Neural cell (in vitro differentiated cells): Measurements from ENCODE around the gene VMP1. TPM values are rescaled to one million over a fixed set of nuclear protein-coding genes. Genes with fewer than 3 reads are reported as not detected.

Experiments used
- H2AFZ ChIP-seq: fragments of 200-600, 300-800 bp; sonication (generic), shearing (Covaris generic); 2 replicates; pipeline ENCODE4 v1.6.0; 2014; ENCODE audit warnings: low read depth, mild to moderate bottlenecking, antibody characterized with exemption, low read length, moderate library complexity
- H3F3A ChIP-seq: fragments of 200-600 bp; shearing (Covaris generic); 2 replicates; pipeline ENCODE4 v1.6.1; 2016; ENCODE audit warnings: mild to moderate bottlenecking, moderate library complexity, mixed read lengths, antibody characterized with exemption, low read length; ENCODE audit not compliant: insufficient read depth, poor library complexity, severe bottlenecking
- H3K27ac ChIP-seq: fragments of 200-600, 300-800 bp; sonication (generic), shearing (Covaris generic); 2 replicates; pipeline ENCODE4 v1.5.1; 2014; ENCODE audit warnings: mild to moderate bottlenecking, low read length, moderate library complexity
- H3K27me3 ChIP-seq: fragments of 300-800, 200-600 bp; sonication (generic), shearing (Covaris generic); 2 replicates; pipeline ENCODE4 v1.6.0; 2014; ENCODE audit warnings: mild to moderate bottlenecking, low read depth, low read length, moderate library complexity; ENCODE audit not compliant: insufficient read depth
- H3K36me3 ChIP-seq: fragments of 300-800, 200-600 bp; sonication (generic), shearing (Covaris generic); 2 replicates; pipeline ENCODE4 v1.5.1; 2014; ENCODE audit warnings: mild to moderate bottlenecking, antibody characterized with exemption, low read length, moderate library complexity; ENCODE audit not compliant: insufficient read depth
- H3K4me2 ChIP-seq: fragments of 300-800, 200-600 bp; sonication (generic), shearing (Covaris generic); 2 replicates; pipeline ENCODE4 v1.6.0; 2014; ENCODE audit warnings: mild to moderate bottlenecking, low read length
- H3K4me3 ChIP-seq: fragments of 300-800, 200-600 bp; sonication (generic), shearing (Covaris generic); 2 replicates; pipeline ENCODE4 v1.5.1; 2014; ENCODE audit warnings: mild to moderate bottlenecking, low read length, moderate library complexity
- H3K79me2 ChIP-seq: fragments of 200-600 bp; shearing (Covaris generic); replicated peaks from 2 replicates; pipeline ENCODE4 v1.6.0; 2014; ENCODE audit warnings: mild to moderate bottlenecking, low read length, moderate library complexity; ENCODE audit not compliant: insufficient read depth
- H3K9ac ChIP-seq: fragments of 300-800, 200-600 bp; sonication (generic), shearing (Covaris generic); 2 replicates; pipeline ENCODE4 v1.6.1; 2016; ENCODE audit warnings: mild to moderate bottlenecking, low read length, mixed read lengths
- H3K9me2 ChIP-seq: fragments of 200-600 bp; shearing (Covaris generic); 2 replicates; pipeline ENCODE4 v1.6.1; 2016; ENCODE audit warnings: mild to moderate bottlenecking, low read length, mixed read lengths; ENCODE audit not compliant: insufficient read depth
- H3K9me3 ChIP-seq: fragments of 200-600, 300-800 bp; sonication (generic), shearing (Covaris generic); 2 replicates; pipeline ENCODE4 v1.6.1; 2016; ENCODE audit warnings: mild to moderate bottlenecking, mixed run types, low read length, moderate library complexity, mixed read lengths
- H4K20me1 ChIP-seq: fragments of 200-600 bp; shearing (Covaris generic); 2 replicates; pipeline ENCODE4 v1.6.1; 2016; ENCODE audit warnings: mild to moderate bottlenecking, mixed run types; ENCODE audit not compliant: insufficient read depth
- CTCF ChIP-seq: fragments of 450-650 bp; IDR thresholded peaks from 2 replicates; pipeline ENCODE4 v1.5.1; 2014; ENCODE audit warnings: antibody characterized with exemption, mild to moderate bottlenecking, moderate library complexity; ENCODE audit not compliant: poor library complexity, severe bottlenecking
- EP300 ChIP-seq: fragments of 450-650 bp; conservative IDR thresholded peaks from 2 replicates; pipeline ENCODE4 v1.6.1; 2014; ENCODE audit warnings: antibody characterized with exemption, mild to moderate bottlenecking, moderate library complexity; ENCODE audit not compliant: poor library complexity, severe bottlenecking
- EZH2 ChIP-seq: fragments of 200-600, 300-800 bp; shearing (Covaris generic), sonication (generic); IDR thresholded peaks from 2 replicates; pipeline ENCODE4 v1.6.1; 2014; ENCODE audit warnings: antibody characterized with exemption, low read length, borderline replicate concordance, mild to moderate bottlenecking; ENCODE audit not compliant: insufficient read depth, poor library complexity, severe bottlenecking
- MXI1 ChIP-seq: fragments of 450-650 bp; conservative IDR thresholded peaks from 2 replicates; pipeline ENCODE4 v1.6.1; 2014; ENCODE audit warnings: antibody characterized with exemption, mild to moderate bottlenecking; ENCODE audit not compliant: poor library complexity, severe bottlenecking
- POLR2AphosphoS5 ChIP-seq: IDR thresholded peaks from 2 replicates; pipeline ENCODE4 v1.6.1; 2012
- RAD21 ChIP-seq: fragments of 450-650 bp; conservative IDR thresholded peaks from 2 replicates; pipeline ENCODE4 v1.6.1; 2014; ENCODE audit warnings: antibody characterized with exemption, mild to moderate bottlenecking, moderate library complexity
- REST ChIP-seq: IDR thresholded peaks from 2 replicates; pipeline ENCODE4 v1.6.1; 2012; ENCODE audit warnings: borderline replicate concordance
- SMC3 ChIP-seq: fragments of 450-650 bp; conservative IDR thresholded peaks from 2 replicates; pipeline ENCODE4 v1.6.1; 2014; ENCODE audit warnings: antibody characterized with exemption, mild to moderate bottlenecking, moderate library complexity; ENCODE audit not compliant: poor library complexity
- TAF1 ChIP-seq: IDR thresholded peaks from 2 replicates; pipeline ENCODE4 v1.6.1; 2012; ENCODE audit warnings: low read depth
- polyA plus RNA-seq: library from polyadenylated mRNA; depleted of rRNA; stranded (reverse); fragments of >200 nt; gene quantifications from 2 replicates; pipeline ENCODE4 v1.2.3, GENCODE V29; 2014

The VMP1 gene
- polyA plus RNA-seq, 1 donor from 2014 or later = 75.9 TPM

GRCh38 chr17:59730268-59730834 lies 22.9 kb downstream of the VMP1 start:
- Histone ChIP-seq H3K36me3 (no peaks in the 10 kb centered on the region), H3K4me2 (no peak overlapping the region), H3K79me2 (peaks cover 8% of the 10 kb centered on the region), H3K9ac (no peak overlapping the region), H3K9me2 (no peaks in the 10 kb centered on the region), H4K20me1 (no peaks in the 10 kb centered on the region), H3F3A (no peaks in the 10 kb centered on the region), H2AFZ (no peak overlapping the region), H3K9me3 (no peaks in the 10 kb centered on the region), H3K27ac (no peak overlapping the region), H3K4me3 (no peak overlapping the region), H3K27me3 (no peaks in the 10 kb centered on the region)
- TF ChIP-seq MXI1 (no peak), SMC3 (no peak), POLR2AphosphoS5 (no peak), RAD21 (no peak), EP300 (no peak), EZH2 (no peak), CTCF (no peak), TAF1 (no peak), REST (no peak)

- Histone ChIP-seq H3K4me3 (no peak overlapping the region), H3K9me2 (no peaks in the 10 kb centered on the region), H3K9ac (no peak overlapping the region), H3K36me3 (no peaks in the 10 kb centered on the region), H3K79me2 (no peaks in the 10 kb centered on the region), H3K27ac (no peak overlapping the region), H3K27me3 (no peaks in the 10 kb centered on the region), H3K4me2 (no peak overlapping the region), H3K9me3 (no peaks in the 10 kb centered on the region), H2AFZ (no peak overlapping the region), H3F3A (no peaks in the 10 kb centered on the region), H4K20me1 (no peaks in the 10 kb centered on the region)
- TF ChIP-seq REST = no peak
- no peak for TF ChIP-seq MXI1
- no peak for TF ChIP-seq EZH2
- no peak for TF ChIP-seq RAD21
- no peak for TF ChIP-seq EP300
- TF ChIP-seq SMC3 = no peak
- no peak for TF ChIP-seq TAF1
- no peak for TF ChIP-seq CTCF
- no peak for TF ChIP-seq POLR2AphosphoS5
Measured at GRCh38 chr17:59733697-59734096, 26.2 kb downstream of the VMP1 start.
